ENCODE data around the gene ATP5PB.

Gene ATP5PB

GRCh38 chr1:111446967-111447892 lies 2.0 kb upstream of the ATP5PB start:
- no peak for DNase-seq

GRCh38 chr1:111448482-111448917 lies 764 bp upstream of the ATP5PB start:
- DNase-seq: no peak

- DNase-seq: no peak
These were observed 396 bp downstream of the ATP5PB start for GRCh38 chr1:111449703-111450017.

GRCh38 chr1:111450185-111450584 lies 921 bp downstream of the ATP5PB start:
- no peak for DNase-seq

- no peak for DNase-seq
These were observed 3.3 kb downstream of the ATP5PB start for GRCh38 chr1:111452581-111452980.

- no peak for DNase-seq
These were observed 4.4 kb downstream of the ATP5PB start for GRCh38 chr1:111453706-111454105.

GRCh38 chr1:111454859-111455641 lies 5.8 kb downstream of the ATP5PB start:
- no peak for DNase-seq

- DNase-seq: no peak
These were observed 6.4 kb downstream of the ATP5PB start for GRCh38 chr1:111455642-111456031.

- no peak for DNase-seq
These were observed 12.5 kb downstream of the ATP5PB start for GRCh38 chr1:111461765-111462164.

- no peak for DNase-seq
These were observed 13.2 kb downstream of the ATP5PB start for GRCh38 chr1:111462370-111463028.

- no peak for DNase-seq
These were observed 13.9 kb downstream of the ATP5PB start for GRCh38 chr1:111463029-111463683.

GRCh38 chr1:111465754-111466153 lies 16.5 kb downstream of the ATP5PB start:
- no peak for DNase-seq

GRCh38 chr1:111466480-111466879 lies 17.2 kb downstream of the ATP5PB start:
- no peak for DNase-seq

- no peak for DNase-seq
These were observed 18.8 kb downstream of the ATP5PB start for GRCh38 chr1:111467865-111468716.

- DNase-seq: no peak
These were observed 19.4 kb downstream of the ATP5PB start for GRCh38 chr1:111468717-111469100.

- DNase-seq: no peak
These were observed 20.3 kb downstream of the ATP5PB start for GRCh38 chr1:111469539-111469938.

GRCh38 chr1:111470596-111470995 lies 21.3 kb downstream of the ATP5PB start:
- DNase-seq: no peak

- DNase-seq: no peak
These were observed 21.7 kb downstream of the ATP5PB start for GRCh38 chr1:111471012-111471411.

GRCh38 chr1:111471538-111471937 lies 22.3 kb downstream of the ATP5PB start:
- DNase-seq: no peak

- DNase-seq: no peak
These were observed 24.8 kb downstream of the ATP5PB start for GRCh38 chr1:111474106-111474505.

- no peak for DNase-seq
These were observed 25.3 kb downstream of the ATP5PB start for GRCh38 chr1:111474521-111474920.

GRCh38 chr1:111475701-111476100 lies 26.4 kb downstream of the ATP5PB start:
- no peak for DNase-seq
